Prostate gland (tissue), 2 donors: ENCODE data around the gene GLUD2.

Experiments used
- POLR2A ChIP-seq: fragments of 450-650 bp; IDR thresholded peaks from one replicate; pipeline ENCODE4 v1.6.1; 2016; ENCODE audit warnings: antibody characterized with exemption, mild to moderate bottlenecking
- POLR2AphosphoS5 ChIP-seq: sonication (generic); formaldehyde crosslinking; IDR thresholded peaks from one replicate; pipeline ENCODE4 v1.6.1; 2017; ENCODE audit warnings: antibody characterized with exemption
- TF ChIP-seq, protein P1 (sequence below), 4 experiments: fragments of 200-600 bp in 2 of 4; fragments of 450-650 bp in 2 of 4; sonication (generic) in 2 of 4; IDR thresholded peaks; 1 replicate in 3 of 4; 2 replicates in 1 of 4; pipeline ENCODE4 v1.5.1; 2016 to 2019; ENCODE audit warnings: antibody characterized with exemption in 4 of 4, mild to moderate bottlenecking in 2 of 4, moderate library complexity in 2 of 4

DNA sequence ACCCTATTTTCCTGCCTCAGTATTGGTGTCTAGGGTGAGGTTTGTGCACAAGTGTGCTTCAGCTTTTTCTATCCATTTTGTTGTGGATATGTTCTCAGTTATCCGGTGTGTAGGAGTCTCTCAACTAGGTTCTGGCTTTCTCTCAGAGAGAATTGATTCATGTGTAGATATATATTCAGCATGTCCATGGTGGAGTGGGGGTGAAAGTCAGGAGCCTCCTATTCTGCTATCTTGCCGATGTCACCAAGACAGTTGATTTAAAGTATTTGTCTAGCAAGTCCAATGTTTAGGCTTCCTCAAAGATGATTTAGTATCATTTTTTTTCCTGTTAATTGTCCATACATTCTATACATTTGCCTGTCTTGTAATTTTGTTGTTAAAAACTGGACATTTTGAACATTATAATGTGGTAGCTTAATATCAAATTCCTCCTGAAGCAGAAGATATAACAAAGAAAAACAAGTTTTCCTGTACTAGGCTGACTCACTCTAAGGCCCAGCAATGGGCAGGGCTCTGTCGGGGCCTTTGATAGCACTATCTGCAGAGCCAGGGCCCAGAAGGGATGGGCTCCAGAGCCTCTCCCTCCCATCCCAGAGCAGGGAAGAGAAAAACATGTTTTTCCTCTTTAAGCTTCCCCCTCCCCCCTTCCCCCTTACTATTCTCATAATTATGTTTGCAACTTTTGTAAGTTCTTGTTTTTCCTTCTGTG is 37.6 kb downstream of the GLUD2 start:
- TF ChIP-seq POLR2A (no peak), POLR2AphosphoS5 (no peak)
- TF ChIP-seq, protein P1, sequence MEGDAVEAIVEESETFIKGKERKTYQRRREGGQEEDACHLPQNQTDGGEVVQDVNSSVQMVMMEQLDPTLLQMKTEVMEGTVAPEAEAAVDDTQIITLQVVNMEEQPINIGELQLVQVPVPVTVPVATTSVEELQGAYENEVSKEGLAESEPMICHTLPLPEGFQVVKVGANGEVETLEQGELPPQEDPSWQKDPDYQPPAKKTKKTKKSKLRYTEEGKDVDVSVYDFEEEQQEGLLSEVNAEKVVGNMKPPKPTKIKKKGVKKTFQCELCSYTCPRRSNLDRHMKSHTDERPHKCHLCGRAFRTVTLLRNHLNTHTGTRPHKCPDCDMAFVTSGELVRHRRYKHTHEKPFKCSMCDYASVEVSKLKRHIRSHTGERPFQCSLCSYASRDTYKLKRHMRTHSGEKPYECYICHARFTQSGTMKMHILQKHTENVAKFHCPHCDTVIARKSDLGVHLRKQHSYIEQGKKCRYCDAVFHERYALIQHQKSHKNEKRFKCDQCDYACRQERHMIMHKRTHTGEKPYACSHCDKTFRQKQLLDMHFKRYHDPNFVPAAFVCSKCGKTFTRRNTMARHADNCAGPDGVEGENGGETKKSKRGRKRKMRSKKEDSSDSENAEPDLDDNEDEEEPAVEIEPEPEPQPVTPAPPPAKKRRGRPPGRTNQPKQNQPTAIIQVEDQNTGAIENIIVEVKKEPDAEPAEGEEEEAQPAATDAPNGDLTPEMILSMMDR (IDR thresholded peaks at IDR 0.05) = no peak
